HCT116 (cell line): ENCODE measurements around the gene ESF1. TPM values are rescaled to one million over a fixed set of nuclear protein-coding genes. Genes with fewer than 3 reads are reported as not detected.

Source experiments
- ATAC-seq: fragments of 200-7000 bp; cut with Tn5 transposase; 2 replicates; pipeline ENCODE4 v1.9.1; 2020; ENCODE audit warnings: mild to moderate bottlenecking, moderate library complexity
- BruUV-seq: library from RNA; stranded (reverse); fragments of 400-500 nt; replicated peaks from 2 replicates; lab custom pipeline; 2021; lab: Mats Ljungman, UMichigan
- CTCF ChIA-PET: fragments of 300-600 bp; sonication (Branson Sonifier 250); formaldehyde crosslinking; loops from one replicate; lab custom pipeline; 2021; ENCODE audit warnings: antibody characterized with exemption; lab: Charles Lee
- POLR2A ChIA-PET: fragments of 300-600, 350-600 bp; sonication (Branson Sonifier 250); formaldehyde crosslinking; loops from one replicate; lab custom pipeline; 2021; ENCODE audit warnings: antibody characterized with exemption; lab: Charles Lee
- RAD21 ChIA-PET, 2 experiments: fragments of 300-600 bp; sonication (Branson Sonifier 250); formaldehyde crosslinking; loops; one replicate each; lab custom pipeline; 2023; ENCODE audit warnings: low total read pairs in 2 of 2; ENCODE audit not compliant: uncharacterized antibody in 2 of 2, unreplicated experiment in 2 of 2, low non-redundant PET in 1 of 2; lab: Charles Lee
- DNase-seq: peaks from one replicate; pipeline ENCODE4 v3.0.0-alpha.2; 2010; ENCODE audit warnings: low read depth, low spot score
- H2AFZ ChIP-seq: fragments of 200-600 bp; shearing (Covaris generic), sonication (generic); 2 replicates; pipeline ENCODE4 v1.6.1; 2017; ENCODE audit warnings: low read depth, mixed run types, mixed read lengths, antibody characterized with exemption, low read length; ENCODE audit not compliant: poor library complexity, severe bottlenecking
- H3K27ac ChIP-seq: 2 replicates; pipeline ENCODE4 v1.5.1; 2012; ENCODE audit warnings: low read depth, low read length
- H3K27me3 ChIP-seq: fragments of 200-600 bp; sonication (generic); 2 replicates; pipeline ENCODE4 v1.6.1; 2016; ENCODE audit warnings: mixed run types, low read length, mixed read lengths; ENCODE audit not compliant: insufficient read depth
- H3K36me3 ChIP-seq, 2 experiments: fragments of 200-500 bp in 1 of 2; fragments of 200-600 bp in 1 of 2; sonication (Bioruptor generic) in 1 of 2; sonication (generic) in 1 of 2; 2 replicates each; pipeline versions ENCODE4 v1.5.1 to v1.6.1; 2014 to 2016; ENCODE audit warnings: low read length in 2 of 2, inconsistent platforms in 1 of 2, mixed read lengths in 1 of 2, mixed run types in 1 of 2; ENCODE audit not compliant: insufficient read depth in 2 of 2, control insufficient read depth in 1 of 2
- H3K4me1 ChIP-seq, 2 experiments: fragments of 200-600 bp in 1 of 2; sonication (generic) in 1 of 2; 2 replicates each; pipeline versions ENCODE4 v1.5.1 to v1.6.1; 2012 to 2017; ENCODE audit warnings: low read length in 2 of 2, inconsistent platforms in 1 of 2, mild to moderate bottlenecking in 1 of 2, mixed read lengths in 1 of 2, mixed run types in 1 of 2, moderate library complexity in 1 of 2; ENCODE audit not compliant: insufficient read depth in 2 of 2, control insufficient read depth in 1 of 2
- H3K4me2 ChIP-seq: fragments of 200-600 bp; sonication (generic); 2 replicates; pipeline ENCODE4 v1.6.1; 2017; ENCODE audit warnings: mixed run types, low read length, mixed read lengths
- H3K4me3 ChIP-seq, 2 experiments: fragments of 200-600 bp in 1 of 2; sonication (generic) in 1 of 2; replicated peaks in 1 of 2; 2 replicates each; pipeline ENCODE4 v1.5.1; 2011 to 2016; ENCODE audit warnings: low read length in 2 of 2, control low read depth in 1 of 2, low read depth in 1 of 2, mild to moderate bottlenecking in 1 of 2, mixed read lengths in 1 of 2, mixed run types in 1 of 2
- H3K79me2 ChIP-seq: fragments of 200-600 bp; sonication (generic); 2 replicates; pipeline ENCODE4 v1.6.1; 2017; ENCODE audit warnings: mild to moderate bottlenecking, mixed run types, low read length, moderate library complexity, mixed read lengths; ENCODE audit not compliant: insufficient read depth
- H3K9ac ChIP-seq: fragments of 200-600 bp; sonication (generic); 2 replicates; pipeline ENCODE4 v1.6.1; 2016; ENCODE audit warnings: low read length, mixed read lengths
- H3K9me2 ChIP-seq: fragments of 200-600 bp; sonication (generic), shearing (Covaris generic); 2 replicates; pipeline ENCODE4 v1.6.1; 2017; ENCODE audit warnings: mixed run types, mild to moderate bottlenecking, moderate library complexity; ENCODE audit not compliant: insufficient read depth
- H3K9me3 ChIP-seq, 2 experiments: fragments of 200-500 bp in 1 of 2; fragments of 200-600 bp in 1 of 2; sonication (Bioruptor generic) in 1 of 2; sonication (generic) in 1 of 2; 2 replicates each; pipeline ENCODE4 v1.6.1; 2014 to 2017; ENCODE audit warnings: low read length in 2 of 2, mixed read lengths in 2 of 2, inconsistent platforms in 1 of 2, low read depth in 1 of 2, mild to moderate bottlenecking in 1 of 2, mixed run types in 1 of 2, moderate library complexity in 1 of 2; ENCODE audit not compliant: control insufficient read depth in 1 of 2, insufficient read depth in 1 of 2
- H4K20me1 ChIP-seq: fragments of 200-600 bp; sonication (generic), shearing (Covaris generic); 2 replicates; pipeline ENCODE4 v1.6.1; 2017; ENCODE audit warnings: mixed run types, mild to moderate bottlenecking, moderate library complexity; ENCODE audit not compliant: insufficient read depth
- CBX3 ChIP-seq: IDR thresholded peaks from 2 replicates; pipeline ENCODE4 v1.6.1; 2012; ENCODE audit warnings: low read depth
- EZH2 ChIP-seq: fragments of 200-600 bp; sonication (generic); IDR thresholded peaks from 2 replicates; pipeline ENCODE4 v1.6.1; 2017; ENCODE audit warnings: antibody characterized with exemption, mixed run types
- FOSL1 ChIP-seq: IDR thresholded peaks from 2 replicates; pipeline ENCODE4 v1.6.1; 2012; ENCODE audit warnings: low read depth
- JUND ChIP-seq: IDR thresholded peaks from 2 replicates; pipeline ENCODE4 v1.6.1; 2012
- POLR2A ChIP-seq: IDR thresholded peaks from 2 replicates; pipeline ENCODE4 v1.7.0; 2011; ENCODE audit warnings: borderline replicate concordance; ENCODE audit not compliant: insufficient read depth, insufficient read length; ENCODE audit errors: extremely low read depth
- RAD21 ChIP-seq: IDR thresholded peaks from 2 replicates; pipeline ENCODE4 v1.6.1; 2012; ENCODE audit warnings: low read depth, mild to moderate bottlenecking
- SP1 ChIP-seq: IDR thresholded peaks from 2 replicates; pipeline ENCODE4 v1.6.1; 2012; ENCODE audit warnings: low read depth
- YY1 ChIP-seq: IDR thresholded peaks from 2 replicates; pipeline ENCODE4 v1.6.1; 2011; ENCODE audit warnings: low read length, low read depth, moderate library complexity, mild to moderate bottlenecking; ENCODE audit not compliant: insufficient replicate concordance; ENCODE audit errors: extremely low read depth
- ZNF274 ChIP-seq: fragments of 200-500 bp; sonication (Bioruptor generic); IDR thresholded peaks from 2 replicates; pipeline ENCODE4 v1.6.1; 2014; ENCODE audit warnings: mild to moderate bottlenecking, low read depth, low read length, inconsistent platforms
- intact Hi-C: fragments of 100-400 bp; cut with micrococcal nuclease; formaldehyde crosslinking; loops from 2 replicates; pipeline ENCODE4 v1.10.0; 2022
- total RNA-seq: library from RNA; stranded (reverse); gene quantifications from one replicate; pipeline ENCODE4 v1.2.1, GENCODE V29; 2021; ENCODE audit not compliant: unreplicated experiment
- TF ChIP-seq, protein P1 (sequence below), 3 experiments: fragments of 200-600 bp in 1 of 3; sonication (generic) in 1 of 3; IDR thresholded peaks in 2 of 3; conservative IDR thresholded peaks in 1 of 3; 2 replicates each; pipeline ENCODE4 v1.5.1; 2012 to 2017; ENCODE audit warnings: low read depth in 2 of 3, low read length in 2 of 3, antibody characterized with exemption in 1 of 3, borderline replicate concordance in 1 of 3, control low read depth in 1 of 3, mild to moderate bottlenecking in 1 of 3, mixed read lengths in 1 of 3, mixed run types in 1 of 3, moderate library complexity in 1 of 3; ENCODE audit not compliant: insufficient read depth in 1 of 3
- TF ChIP-seq, protein P2 (sequence below): IDR thresholded peaks from 2 replicates; pipeline ENCODE4 v1.6.1; 2012

ESF1 gene
- total RNA-seq, 1 experiment from 2014 or later = 25.4 TPM

DNA sequence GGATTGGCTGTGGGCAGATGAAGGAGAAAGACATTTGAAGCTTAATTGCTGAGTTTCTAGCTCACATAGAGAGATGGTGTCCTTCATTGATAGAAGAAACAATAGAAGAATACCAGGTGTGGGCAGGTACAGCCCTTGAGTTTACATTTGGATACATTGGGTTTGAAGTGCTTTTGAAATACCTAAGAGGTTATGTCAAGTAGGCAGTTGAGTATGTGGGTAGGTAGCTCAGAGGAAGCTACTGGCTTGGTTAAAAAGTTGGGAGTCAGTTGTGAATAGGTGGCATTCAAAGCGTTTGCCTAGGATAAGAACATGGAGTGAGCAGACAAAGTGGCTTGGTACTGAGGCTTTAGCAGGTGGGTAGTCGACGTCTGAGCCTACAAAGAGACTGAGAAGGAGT is 25.1 kb upstream of the ESF1 start:
- no peak overlapping the region for H2AFZ ChIP-seq
- TF ChIP-seq EZH2 (no peak), CBX3 (no peak), JUND (no peak), RAD21 (no peak), ZNF274 (no peak), YY1 (no peak), FOSL1 (no peak), POLR2A (no peak), SP1 (no peak)
- TF ChIP-seq, protein P1, sequence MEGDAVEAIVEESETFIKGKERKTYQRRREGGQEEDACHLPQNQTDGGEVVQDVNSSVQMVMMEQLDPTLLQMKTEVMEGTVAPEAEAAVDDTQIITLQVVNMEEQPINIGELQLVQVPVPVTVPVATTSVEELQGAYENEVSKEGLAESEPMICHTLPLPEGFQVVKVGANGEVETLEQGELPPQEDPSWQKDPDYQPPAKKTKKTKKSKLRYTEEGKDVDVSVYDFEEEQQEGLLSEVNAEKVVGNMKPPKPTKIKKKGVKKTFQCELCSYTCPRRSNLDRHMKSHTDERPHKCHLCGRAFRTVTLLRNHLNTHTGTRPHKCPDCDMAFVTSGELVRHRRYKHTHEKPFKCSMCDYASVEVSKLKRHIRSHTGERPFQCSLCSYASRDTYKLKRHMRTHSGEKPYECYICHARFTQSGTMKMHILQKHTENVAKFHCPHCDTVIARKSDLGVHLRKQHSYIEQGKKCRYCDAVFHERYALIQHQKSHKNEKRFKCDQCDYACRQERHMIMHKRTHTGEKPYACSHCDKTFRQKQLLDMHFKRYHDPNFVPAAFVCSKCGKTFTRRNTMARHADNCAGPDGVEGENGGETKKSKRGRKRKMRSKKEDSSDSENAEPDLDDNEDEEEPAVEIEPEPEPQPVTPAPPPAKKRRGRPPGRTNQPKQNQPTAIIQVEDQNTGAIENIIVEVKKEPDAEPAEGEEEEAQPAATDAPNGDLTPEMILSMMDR (IDR thresholded peaks at IDR 0.05 in 2 of 3, conservative IDR thresholded peaks at IDR 0.05 in 1 of 3; ENCODE audit: borderline replicate concordance in 1 of 3, insufficient read depth in 1 of 3, low read depth in 2 of 3, low read length in 2 of 3) = no peak
- TF ChIP-seq, protein P2, sequence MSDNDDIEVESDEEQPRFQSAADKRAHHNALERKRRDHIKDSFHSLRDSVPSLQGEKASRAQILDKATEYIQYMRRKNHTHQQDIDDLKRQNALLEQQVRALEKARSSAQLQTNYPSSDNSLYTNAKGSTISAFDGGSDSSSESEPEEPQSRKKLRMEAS = no peak
- TF ChIP-seq, all 23 proteins: peak for 0
- no peaks in the 10 kb centered on the region for H3K79me2 ChIP-seq
- ATAC-seq = no peak
- H3K9ac ChIP-seq = no peak overlapping the region
- ChIA-PET POLR2A (no interaction called here), CTCF (no interaction called here), RAD21 (no interaction called here)
- H3K4me3 ChIP-seq = no peak overlapping the region
- H3K4me2 ChIP-seq = no peak overlapping the region
- no peaks in the 10 kb centered on the region for H3K9me2 ChIP-seq
- no TSS peak for BruUV-seq
- no peaks in the 10 kb centered on the region for H4K20me1 ChIP-seq
- H3K9me3 ChIP-seq = no peaks in the 10 kb centered on the region
- no peaks in the 10 kb centered on the region for H3K27me3 ChIP-seq
- H3K4me1 ChIP-seq = no peaks in the 10 kb centered on the region
- intact Hi-C loops = no loop called here
- peaks cover 43 to 57% of the 10 kb centered on the region in 2 experiments; a peak in 3 of 4 replicates for H3K36me3 ChIP-seq
- no peak overlapping the region for H3K27ac ChIP-seq
- DNase-seq = no peak
